Effector memory CD8-positive, alpha-beta T cell (primary cell): ENCODE data around the gene ECSCR.
"Not testable (repeated sequence)": the region's sequence is repeated elsewhere in the genome, so short reads cannot be mapped to it uniquely, and the experiment has no call there.

Source experiments
- ATAC-seq: fragments of 150-1000 bp; cut with Tn5 transposase; replicated peaks from 2 replicates; pipeline ENCODE4 v1.10.0; 2021; ENCODE audit warnings: mild to moderate bottlenecking, moderate library complexity
- DNase-seq, 3 experiments: peaks; one replicate each; pipeline ENCODE4 v3.0.0; 2021
- H3K27ac Mint-ChIP-seq, 2 donors: one replicate each; pipeline ENCODE4 v1.8.0; 2022; ENCODE audit warnings: mild to moderate bottlenecking in 2 of 2, mixed read lengths in 2 of 2, moderate library complexity in 2 of 2
- H3K27me3 Mint-ChIP-seq, 2 donors: one replicate each; pipeline ENCODE4 v1.8.0; 2022; ENCODE audit warnings: mixed read lengths in 2 of 2
- H3K36me3 Mint-ChIP-seq: one replicate; pipeline ENCODE4 v1.8.0; 2022; ENCODE audit warnings: mild to moderate bottlenecking, moderate library complexity, mixed read lengths; ENCODE audit not compliant: insufficient read depth
- H3K4me1 Mint-ChIP-seq, 2 donors: one replicate each; pipeline ENCODE4 v1.8.0; 2022; ENCODE audit warnings: low read depth in 2 of 2, mixed read lengths in 2 of 2
- H3K4me3 Mint-ChIP-seq, 2 donors: one replicate each; pipeline ENCODE4 v1.8.0; 2022; ENCODE audit warnings: mild to moderate bottlenecking in 2 of 2, mixed read lengths in 2 of 2, moderate library complexity in 2 of 2
- H3K9me3 Mint-ChIP-seq, 2 donors: one replicate each; pipeline ENCODE4 v1.8.0; 2022; ENCODE audit warnings: mixed read lengths in 2 of 2

Gene ECSCR

GRCh38 chr5:139451176-139451575, 11.4 kb downstream of the ECSCR start:
- Mint-ChIP-seq H3K9me3 (no peaks in the 10 kb centered on the region), H3K27me3 (no peaks in the 10 kb centered on the region), H3K4me1 (peaks cover 32 to 43% of the 10 kb centered on the region in 2 donors), H3K27ac (no peak overlapping the region), H3K4me3 (no peak overlapping the region), H3K36me3 (peaks cover 21% of the 10 kb centered on the region)
- ATAC-seq (no peak), DNase-seq (no peak)

GRCh38 chr5:139446956-139447779, 15.4 kb downstream of the ECSCR start:
- Mint-ChIP-seq H3K9me3 (no peaks in the 10 kb centered on the region), H3K27me3 (no peaks in the 10 kb centered on the region), H3K36me3 (no peaks in the 10 kb centered on the region), H3K4me3 (no peak overlapping the region), H3K27ac (peak overlapping the region in 1 of 2 donors; percentile 51), H3K4me1 (peaks cover 22 to 36% of the 10 kb centered on the region in 2 donors)
- no peak for ATAC-seq
- no peak for DNase-seq

- H3K9me3 Mint-ChIP-seq = no peaks in the 10 kb centered on the region
Observed at GRCh38 chr5:139445325-139446170, 17.0 kb downstream of the ECSCR start.

GRCh38 chr5:139443831-139444453, 18.6 kb downstream of the ECSCR start:
- H3K36me3 Mint-ChIP-seq = peaks cover 6% of the 10 kb centered on the region
- no peak overlapping the region for H3K4me3 Mint-ChIP-seq
- peak overlapping the region; percentile 44 to 55 for H3K27ac Mint-ChIP-seq
- no peaks in the 10 kb centered on the region for H3K9me3 Mint-ChIP-seq
- DNase-seq (no peak), ATAC-seq (peak; percentile 20)
- H3K4me1 Mint-ChIP-seq = peaks cover 30 to 44% of the 10 kb centered on the region in 2 donors
- no peaks in the 10 kb centered on the region for H3K27me3 Mint-ChIP-seq

More at GRCh38 chr5:139445325-139446170, 17.0 kb downstream of the ECSCR start:
- Mint-ChIP-seq H3K4me1 (peaks cover 22 to 36% of the 10 kb centered on the region in 2 donors), H3K4me3 (no peak overlapping the region), H3K27ac (peak overlapping the region in 1 of 2 donors; percentile 19), H3K27me3 (no peaks in the 10 kb centered on the region), H3K36me3 (no peaks in the 10 kb centered on the region)
- no peak for ATAC-seq
- no peak for DNase-seq

- not testable (repeated sequence) for DNase-seq, H3K4me3 Mint-ChIP-seq, ATAC-seq, H3K9me3 Mint-ChIP-seq, H3K27me3 Mint-ChIP-seq, H3K36me3 Mint-ChIP-seq
- H3K27ac Mint-ChIP-seq = peak overlapping the region in 1 of 2 donors; percentile 100
- H3K4me1 Mint-ChIP-seq = peaks cover 26 to 29% of the 10 kb centered on the region in 2 donors
Observed at GRCh38 chr5:139440416-139440815, 22.1 kb downstream of the ECSCR start.

- Mint-ChIP-seq H3K9me3 (no peaks in the 10 kb centered on the region), H3K36me3 (peaks cover 8% of the 10 kb centered on the region), H3K4me3 (peak within 1 kb of the TSS; percentile 97 to 99), H3K27me3 (no peaks in the 10 kb centered on the region), H3K27ac (peak within 1 kb of the TSS; percentile 98 to 100), H3K4me1 (peaks cover 26 to 29% of the 10 kb centered on the region in 2 donors)
- ATAC-seq (peak; percentile 88), DNase-seq (peak; percentile 80 to 84 (median 83))
Observed at GRCh38 chr5:139439013-139439903, 23.3 kb downstream of the ECSCR start, which contains the start of gene DNAJC18. Gene DNAJC18 (minus strand): TSS chr5:139439525. CDS start chr5:139439445, 80 bp downstream.

GRCh38 chr5:139438707-139439012, 23.9 kb downstream of the ECSCR start:
- Mint-ChIP-seq H3K4me1 (peaks cover 23 to 24% of the 10 kb centered on the region in 2 donors), H3K36me3 (peaks cover 8% of the 10 kb centered on the region), H3K9me3 (no peaks in the 10 kb centered on the region), H3K27ac (peak overlapping the region; percentile 98 to 100), H3K27me3 (no peaks in the 10 kb centered on the region), H3K4me3 (peak overlapping the region; percentile 97 to 99)
- no peak for ATAC-seq
- no peak for DNase-seq

GRCh38 chr5:139435676-139436075, 26.9 kb downstream of the ECSCR start:
- DNase-seq = no peak
- H3K9me3 Mint-ChIP-seq = no peaks in the 10 kb centered on the region
- no peaks in the 10 kb centered on the region for H3K27me3 Mint-ChIP-seq
- no peak overlapping the region for H3K27ac Mint-ChIP-seq
- no peak for ATAC-seq
- H3K36me3 Mint-ChIP-seq = peaks cover 17% of the 10 kb centered on the region
- H3K4me1 Mint-ChIP-seq = peaks cover 16 to 19% of the 10 kb centered on the region in 2 donors
- H3K4me3 Mint-ChIP-seq = no peak overlapping the region

- no peak overlapping the region for H3K4me3 Mint-ChIP-seq
- peaks cover 8% of the 10 kb centered on the region for H3K36me3 Mint-ChIP-seq
- no peak overlapping the region for H3K27ac Mint-ChIP-seq
- DNase-seq (no peak), ATAC-seq (no peak)
- H3K9me3 Mint-ChIP-seq = no peaks in the 10 kb centered on the region
- H3K27me3 Mint-ChIP-seq = no peaks in the 10 kb centered on the region
- peaks cover 0 to 3% of the 10 kb centered on the region in 2 donors for H3K4me1 Mint-ChIP-seq
Observed at GRCh38 chr5:139431706-139432105, 30.8 kb downstream of the ECSCR start.

GRCh38 chr5:139430015-139430414, 32.5 kb downstream of the ECSCR start:
- Mint-ChIP-seq H3K27me3 (no peaks in the 10 kb centered on the region), H3K27ac (peak overlapping the region; percentile 11 to 15), H3K4me1 (peaks cover 0 to 3% of the 10 kb centered on the region in 2 donors), H3K9me3 (no peaks in the 10 kb centered on the region), H3K4me3 (no peak overlapping the region), H3K36me3 (peaks cover 25% of the 10 kb centered on the region)
- DNase-seq (no peak), ATAC-seq (no peak)

GRCh38 chr5:139426203-139426885, 36.2 kb downstream of the ECSCR start:
- Mint-ChIP-seq H3K36me3 (peaks cover 28% of the 10 kb centered on the region), H3K27ac (no peak overlapping the region), H3K27me3 (no peaks in the 10 kb centered on the region), H3K4me1 (peaks cover 4 to 6% of the 10 kb centered on the region in 2 donors), H3K4me3 (no peak overlapping the region), H3K9me3 (no peaks in the 10 kb centered on the region)
- no peak for DNase-seq
- ATAC-seq = no peak

- Mint-ChIP-seq H3K4me3 (no peak overlapping the region), H3K4me1 (peaks cover 4% of the 10 kb centered on the region in 2 donors), H3K27me3 (no peaks in the 10 kb centered on the region), H3K36me3 (peaks cover 33% of the 10 kb centered on the region), H3K9me3 (no peaks in the 10 kb centered on the region), H3K27ac (no peak overlapping the region)
- ATAC-seq (no peak), DNase-seq (no peak)
Observed at GRCh38 chr5:139425497-139425896, 37.0 kb downstream of the ECSCR start.
